GM13976 (cell line): ENCODE data around the gene FGD4.
"Not testable (repeated sequence)": the region's sequence is repeated elsewhere in the genome, so short reads cannot be mapped to it uniquely, and the experiment has no call there.

ENCODE experiments used
- DNase-seq: peaks from one replicate; pipeline ENCODE4 v3.0.0; 2012; ENCODE audit warnings: low spot score
- in situ Hi-C: fragments of 300-500 bp; cut with MboI; formaldehyde crosslinking; loops from one replicate; pipeline ENCODE4 v1.12.0; 2022; ENCODE audit warnings: low sequenced_read_pairs, mixed read lengths, inconsistent platforms; ENCODE audit not compliant: unreplicated experiment
- TF ChIP-seq, protein P1 (sequence below): IDR thresholded peaks from 2 replicates; pipeline ENCODE4 v1.5.1; 2012; ENCODE audit warnings: borderline replicate concordance, mild to moderate bottlenecking; ENCODE audit not compliant: insufficient read depth; ENCODE audit errors: extremely low read depth, missing control alignments, control extremely low read depth

The FGD4 gene

DNA sequence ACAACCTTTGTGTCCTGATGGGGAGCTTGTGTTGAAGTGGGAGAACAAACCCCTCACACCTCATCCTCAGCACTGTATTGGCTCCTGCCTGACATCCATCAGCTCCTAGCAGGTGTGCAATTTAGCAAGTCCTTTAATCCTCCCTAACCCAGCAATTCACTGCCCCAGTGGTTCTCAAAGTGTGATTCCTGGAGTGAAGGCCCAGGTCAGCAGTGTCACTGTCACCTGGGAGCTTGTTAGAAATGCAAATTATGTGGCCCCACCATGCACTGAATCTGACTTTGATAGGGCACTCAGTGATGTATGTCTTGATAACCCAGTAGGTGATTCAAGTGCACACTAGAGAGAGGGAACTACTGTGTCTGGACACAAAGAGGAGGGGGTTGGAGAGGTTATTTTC, 133.6 kb downstream of the FGD4 start:
- in situ Hi-C loops: no loop called here
- DNase-seq: no peak
- TF ChIP-seq, protein P1, sequence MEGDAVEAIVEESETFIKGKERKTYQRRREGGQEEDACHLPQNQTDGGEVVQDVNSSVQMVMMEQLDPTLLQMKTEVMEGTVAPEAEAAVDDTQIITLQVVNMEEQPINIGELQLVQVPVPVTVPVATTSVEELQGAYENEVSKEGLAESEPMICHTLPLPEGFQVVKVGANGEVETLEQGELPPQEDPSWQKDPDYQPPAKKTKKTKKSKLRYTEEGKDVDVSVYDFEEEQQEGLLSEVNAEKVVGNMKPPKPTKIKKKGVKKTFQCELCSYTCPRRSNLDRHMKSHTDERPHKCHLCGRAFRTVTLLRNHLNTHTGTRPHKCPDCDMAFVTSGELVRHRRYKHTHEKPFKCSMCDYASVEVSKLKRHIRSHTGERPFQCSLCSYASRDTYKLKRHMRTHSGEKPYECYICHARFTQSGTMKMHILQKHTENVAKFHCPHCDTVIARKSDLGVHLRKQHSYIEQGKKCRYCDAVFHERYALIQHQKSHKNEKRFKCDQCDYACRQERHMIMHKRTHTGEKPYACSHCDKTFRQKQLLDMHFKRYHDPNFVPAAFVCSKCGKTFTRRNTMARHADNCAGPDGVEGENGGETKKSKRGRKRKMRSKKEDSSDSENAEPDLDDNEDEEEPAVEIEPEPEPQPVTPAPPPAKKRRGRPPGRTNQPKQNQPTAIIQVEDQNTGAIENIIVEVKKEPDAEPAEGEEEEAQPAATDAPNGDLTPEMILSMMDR: no peak

DNA sequence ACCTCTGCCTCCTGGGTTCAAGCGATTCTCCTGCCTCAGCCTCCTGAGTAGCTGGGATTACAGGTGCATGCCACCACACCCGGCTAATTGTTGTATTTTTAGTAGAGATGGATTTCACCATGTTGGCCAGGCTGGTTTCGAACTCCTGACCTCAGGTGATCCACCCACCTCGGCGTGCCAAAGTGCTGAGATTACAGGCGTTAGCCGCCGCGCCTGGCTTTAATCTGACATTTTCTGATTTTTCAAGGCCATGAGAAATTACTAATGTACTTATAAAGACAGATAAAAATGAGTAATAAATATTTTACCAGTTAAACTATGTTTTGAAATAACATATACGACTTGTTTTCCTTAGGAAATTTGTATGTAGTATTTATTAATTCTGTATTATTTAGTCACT, 134.1 kb downstream of the FGD4 start:
- not testable (repeated sequence) for DNase-seq

DNA sequence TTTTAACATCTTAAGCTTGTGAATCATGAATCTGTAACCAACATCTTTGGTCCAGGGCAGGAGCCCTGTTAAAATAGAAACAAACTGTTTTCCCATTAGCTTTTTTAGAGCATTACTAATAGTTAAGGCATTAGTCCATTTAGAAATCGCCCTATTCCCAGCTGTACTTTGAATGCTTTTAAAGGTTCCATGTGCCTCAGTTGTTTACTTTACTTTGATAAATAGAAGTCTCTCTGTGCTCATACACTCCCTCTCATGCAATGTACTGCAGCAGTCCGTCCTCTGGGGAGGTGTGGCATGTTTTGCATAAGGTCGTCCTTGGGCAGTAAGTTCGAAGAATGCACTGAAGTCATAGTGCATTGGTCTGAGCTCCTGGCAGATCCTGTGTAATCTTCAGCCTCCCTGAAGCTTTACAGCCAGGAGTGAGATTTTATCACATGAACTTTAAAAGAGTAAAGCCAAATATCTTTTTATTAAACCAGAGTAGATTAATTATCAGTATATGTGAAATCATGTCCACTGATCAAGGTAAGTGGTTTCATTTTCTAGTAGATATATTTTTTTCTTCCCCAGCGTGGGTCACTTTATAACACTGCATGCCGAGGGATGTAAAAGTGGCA, 134.7 kb downstream of the FGD4 start:
- TF ChIP-seq, protein P1: no peak
- peak; percentile 33 for DNase-seq

More for the DNA sequence above, 134.1 kb downstream of the FGD4 start:
- in situ Hi-C loops: not testable (repeated sequence)

DNA sequence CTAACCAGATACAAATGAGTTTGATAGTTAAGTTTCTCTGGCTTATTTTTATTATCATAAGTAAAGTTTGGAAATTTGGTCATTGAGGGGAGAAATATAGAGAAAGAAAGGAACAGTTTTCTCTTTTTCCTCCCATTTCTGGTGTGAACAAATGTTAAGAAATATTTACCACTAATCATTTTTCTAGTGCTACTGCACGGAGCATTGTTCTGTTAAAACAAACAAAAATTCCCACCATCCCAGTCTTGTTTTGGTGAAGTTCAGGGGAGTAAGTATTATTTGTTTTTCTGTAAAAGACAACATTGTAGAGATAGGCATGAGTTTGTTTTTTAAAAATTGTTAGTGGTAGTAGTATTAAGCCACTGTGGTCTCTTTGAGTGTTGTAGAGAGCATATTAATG, 135.3 kb downstream of the FGD4 start:
- DNase-seq: no peak
- in situ Hi-C loops: no loop called here
- TF ChIP-seq, protein P1: no peak

More for the DNA sequence above, 134.7 kb downstream of the FGD4 start:
- in situ Hi-C loops: no loop called here

DNA sequence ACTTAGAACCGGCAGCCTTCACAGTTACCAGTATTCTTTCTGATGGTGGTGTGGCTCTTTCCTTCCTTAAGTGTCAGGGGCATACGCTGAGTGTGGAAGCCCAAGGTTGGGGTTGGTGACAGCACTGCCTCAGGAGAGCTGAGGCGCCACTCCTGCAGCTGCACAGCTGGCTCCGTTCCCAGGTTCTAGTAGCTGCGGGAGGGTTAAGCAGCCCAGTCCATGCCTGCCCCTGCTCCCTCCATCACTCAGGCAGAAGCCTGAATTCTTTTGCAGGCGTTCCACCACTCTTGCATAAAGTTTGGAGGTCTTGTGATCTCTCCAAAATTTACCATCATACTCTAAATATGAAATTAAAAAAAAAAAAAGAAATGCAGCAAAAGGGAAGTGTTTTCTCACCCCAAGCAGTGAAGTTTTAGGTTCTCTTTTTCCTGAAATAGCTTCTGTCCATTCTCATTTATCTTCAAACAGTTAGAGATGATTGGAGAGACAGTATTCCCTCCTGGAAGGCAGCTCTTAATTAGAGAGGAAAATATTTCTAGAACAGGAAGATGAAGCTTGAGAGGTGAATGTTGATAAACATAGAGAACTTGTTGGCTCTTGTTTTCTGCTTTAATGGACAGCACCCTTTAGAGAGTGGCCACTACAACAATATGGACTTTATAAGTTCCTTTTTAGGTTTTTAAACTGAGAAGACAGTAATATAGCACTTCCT, 136.1 kb downstream of the FGD4 start:
- DNase-seq: no peak
- TF ChIP-seq, protein P1: no peak
- in situ Hi-C loops: no loop called here

DNA sequence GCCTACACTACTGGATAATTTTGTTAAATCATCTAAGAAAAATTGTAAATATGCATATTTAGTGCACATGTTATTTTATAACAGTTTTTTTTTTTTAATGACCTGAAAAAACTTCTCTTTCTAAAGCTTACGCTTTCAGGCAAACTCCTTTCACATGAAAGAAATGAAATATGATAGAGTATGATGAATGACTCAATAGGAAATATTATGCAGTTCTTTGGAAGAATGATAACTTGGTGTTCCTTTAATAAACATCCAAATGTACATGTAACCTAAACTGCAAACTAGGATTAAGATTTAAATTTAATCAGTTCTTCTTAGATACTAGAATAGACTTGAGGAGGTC, 136.6 kb downstream of the FGD4 start:
- TF ChIP-seq, protein P1: no peak
- in situ Hi-C loops: no loop called here
- DNase-seq: no peak

DNA sequence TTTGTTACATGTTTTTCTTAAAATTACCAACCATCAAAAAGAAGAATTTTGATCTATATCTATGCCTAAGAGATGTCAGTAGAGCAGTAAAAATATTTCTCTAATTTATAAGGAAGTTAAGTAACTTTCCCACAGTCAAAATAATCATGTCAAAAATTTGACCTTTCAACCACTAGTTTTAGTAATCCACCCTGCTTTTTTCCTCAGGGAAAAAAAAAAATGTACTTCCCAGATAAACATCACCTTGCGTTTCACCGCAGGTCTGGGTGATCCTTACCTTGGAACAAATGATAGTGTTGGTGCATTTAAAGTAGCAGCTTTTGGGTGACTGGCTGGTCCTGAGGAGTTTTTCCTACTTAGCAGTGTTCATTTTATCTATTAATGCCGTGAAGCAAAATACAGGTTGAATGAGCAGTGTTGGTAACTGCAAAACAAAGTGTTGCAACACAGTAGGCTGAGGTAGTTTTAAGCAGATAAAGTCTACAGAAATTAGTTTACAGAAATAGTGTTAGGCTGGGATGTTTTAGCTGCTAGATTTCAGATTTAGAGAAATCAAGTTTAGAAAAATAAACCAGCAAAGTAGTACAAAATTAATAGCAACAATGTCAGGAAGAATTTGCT, 142.5 kb downstream of the FGD4 start:
- in situ Hi-C loops: no loop called here
- TF ChIP-seq, protein P1: no peak
- DNase-seq: no peak
